ENCODE data around the gene LAIR2. TPM values are rescaled to one million over a fixed set of nuclear protein-coding genes. Genes with fewer than 3 reads are reported as not detected.

The LAIR2 gene
- total RNA-seq, 1 experiment from 2014 or later: not detected

DNA sequence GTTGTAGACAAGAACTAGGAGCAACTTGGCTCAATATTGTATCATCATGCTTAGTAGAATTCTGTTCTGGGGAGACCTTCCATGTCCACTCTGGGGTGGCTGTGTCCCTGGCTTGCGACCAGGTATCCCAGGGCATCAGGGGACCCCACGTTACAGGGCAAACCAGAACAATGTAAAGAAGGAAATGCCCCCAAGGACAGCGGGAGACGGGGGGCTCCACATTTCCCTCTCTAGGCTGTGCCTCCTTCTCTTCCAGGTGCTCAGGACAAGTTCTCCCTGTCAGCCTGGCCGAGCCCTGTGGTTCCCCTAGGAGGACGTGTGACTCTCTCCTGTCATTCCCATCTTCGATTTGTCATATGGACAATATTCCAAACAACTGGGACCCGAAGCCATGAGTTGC is 30.8 kb downstream of the LAIR2 start:
- H3K9me3 Mint-ChIP-seq (ENCODE audit: unreplicated experiment): no peaks in the 10 kb centered on the region

DNA sequence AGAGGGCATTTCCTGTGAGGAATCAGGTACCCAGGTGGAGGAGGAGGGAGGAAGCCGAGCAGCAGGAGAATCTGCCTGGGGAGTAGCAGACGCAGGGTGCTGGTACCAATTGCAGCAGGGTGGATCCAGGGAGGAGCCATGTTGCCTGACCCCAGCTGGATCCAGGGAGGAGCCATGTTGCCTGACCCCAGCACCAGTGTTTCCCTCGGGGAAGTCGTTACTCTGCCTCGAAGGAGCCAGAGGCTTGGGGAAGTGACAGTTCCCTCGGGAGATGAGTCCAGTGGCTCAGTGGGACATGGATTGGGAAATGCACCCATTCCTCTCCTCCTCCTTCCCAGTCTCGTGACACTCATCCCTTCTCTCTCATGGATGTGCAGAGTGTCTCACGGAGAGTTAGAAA is 31.5 kb downstream of the LAIR2 start:
- intact Hi-C loops (cut with micrococcal nuclease; ENCODE audit: unreplicated experiment): no loop called here
- H3K4me1 ChIP-seq: no peaks in the 10 kb centered on the region
- no peak overlapping the region for H3K4me3 ChIP-seq (ENCODE audit: low read depth, low read length)
- Mint-ChIP-seq H3K36me3 (ENCODE audit: insufficient read depth, unreplicated experiment) (no peaks in the 10 kb centered on the region), H3K4me3 (ENCODE audit: unreplicated experiment) (no peak overlapping the region), H3K27me3 (ENCODE audit: insufficient read depth, unreplicated experiment) (peaks cover 47% of the 10 kb centered on the region), H3K27ac (ENCODE audit: unreplicated experiment) (no peak overlapping the region), H3K9me3 (ENCODE audit: unreplicated experiment) (no peaks in the 10 kb centered on the region), H3K4me1 (ENCODE audit: low read depth, unreplicated experiment) (no peaks in the 10 kb centered on the region)
- no peaks in the 10 kb centered on the region for H3K36me3 ChIP-seq (ENCODE audit: control insufficient read depth, insufficient read depth, low read length)
- no peak for DNase-seq
- no peaks in the 10 kb centered on the region for H3K9me3 ChIP-seq
- ChIA-PET POLR2A (no interaction called here), CTCF (no interaction called here)
- TF ChIP-seq CTCF (IDR thresholded peaks at IDR 0.05; ENCODE audit: insufficient read depth in 1 of 2, low read depth in 1 of 2, low read length in 1 of 2, severe bottlenecking in 1 of 2, unreplicated experiment in 1 of 2): no peak
- BruUV-seq (replicated peaks): no TSS peak
- H3K27me3 ChIP-seq (replicated peaks; ENCODE audit: control insufficient read depth, insufficient read depth, low read length): no peaks in the 10 kb centered on the region; the same call in 1 of the 2 replicates

More for the DNA sequence above, 30.8 kb downstream of the LAIR2 start:
- no peaks in the 10 kb centered on the region for H3K4me1 ChIP-seq
- no peak for TF ChIP-seq CTCF (IDR thresholded peaks at IDR 0.05; ENCODE audit: insufficient read depth in 1 of 2, low read depth in 1 of 2, low read length in 1 of 2, severe bottlenecking in 1 of 2, unreplicated experiment in 1 of 2)
- intact Hi-C loops (cut with micrococcal nuclease; ENCODE audit: unreplicated experiment): no loop called here
- H3K36me3 ChIP-seq (ENCODE audit: control insufficient read depth, insufficient read depth, low read length): no peaks in the 10 kb centered on the region
- Mint-ChIP-seq H3K4me3 (ENCODE audit: unreplicated experiment) (no peak overlapping the region), H3K27ac (ENCODE audit: unreplicated experiment) (no peak overlapping the region), H3K4me1 (ENCODE audit: low read depth, unreplicated experiment) (no peaks in the 10 kb centered on the region), H3K36me3 (ENCODE audit: insufficient read depth, unreplicated experiment) (no peaks in the 10 kb centered on the region), H3K27me3 (ENCODE audit: insufficient read depth, unreplicated experiment) (peaks cover 48% of the 10 kb centered on the region)
- H3K4me3 ChIP-seq (ENCODE audit: low read depth, low read length): no peak overlapping the region
- no peaks in the 10 kb centered on the region; the same call in 1 of the 2 replicates for H3K27me3 ChIP-seq (replicated peaks; ENCODE audit: control insufficient read depth, insufficient read depth, low read length)
- no peak for DNase-seq
- CTCF ChIA-PET: no interaction called here
- POLR2A ChIA-PET: no interaction called here
- BruUV-seq (replicated peaks): no TSS peak
- H3K9me3 ChIP-seq: no peaks in the 10 kb centered on the region

DNA sequence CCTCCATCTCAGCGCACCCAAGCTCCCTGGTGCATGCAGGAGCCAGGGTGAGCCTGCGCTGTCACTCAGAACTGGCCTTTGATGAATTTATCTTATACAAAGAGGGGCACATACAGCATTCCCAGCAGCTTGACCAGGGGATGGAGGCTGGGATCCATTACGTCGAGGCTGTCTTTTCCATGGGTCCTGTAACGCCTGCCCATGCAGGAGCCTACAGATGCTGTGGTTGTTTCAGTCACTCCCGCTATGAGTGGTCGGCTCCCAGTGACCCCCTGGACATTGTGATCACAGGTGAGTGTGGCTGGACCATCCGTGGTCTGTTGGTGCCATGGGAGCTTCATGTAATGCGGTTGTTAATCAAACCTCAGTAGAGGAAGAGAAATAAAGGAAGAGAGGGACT is 33.0 kb downstream of the LAIR2 start:
- no peak for TF ChIP-seq CTCF (IDR thresholded peaks at IDR 0.05; ENCODE audit: insufficient read depth in 1 of 2, low read depth in 1 of 2, low read length in 1 of 2, severe bottlenecking in 1 of 2, unreplicated experiment in 1 of 2)
- ChIA-PET POLR2A (no interaction called here), CTCF (no interaction called here)
- intact Hi-C loops (cut with micrococcal nuclease; ENCODE audit: unreplicated experiment): no loop called here
- Histone ChIP-seq H3K9me3 (no peaks in the 10 kb centered on the region), H3K4me1 (no peaks in the 10 kb centered on the region), H3K4me3 (ENCODE audit: low read depth, low read length) (no peak overlapping the region), H3K27me3 (replicated peaks; ENCODE audit: control insufficient read depth, insufficient read depth, low read length) (no peaks in the 10 kb centered on the region; the same call in 1 of the 2 replicates), H3K36me3 (ENCODE audit: control insufficient read depth, insufficient read depth, low read length) (no peaks in the 10 kb centered on the region)
- no peaks in the 10 kb centered on the region for H3K36me3 Mint-ChIP-seq (ENCODE audit: insufficient read depth, unreplicated experiment)
- H3K27ac Mint-ChIP-seq (ENCODE audit: unreplicated experiment): no peak overlapping the region
- H3K27me3 Mint-ChIP-seq (ENCODE audit: insufficient read depth, unreplicated experiment): peaks cover 44% of the 10 kb centered on the region
- BruUV-seq (replicated peaks): no TSS peak
- no peaks in the 10 kb centered on the region for H3K4me1 Mint-ChIP-seq (ENCODE audit: low read depth, unreplicated experiment)
- no peak for DNase-seq
- no peaks in the 10 kb centered on the region for H3K9me3 Mint-ChIP-seq (ENCODE audit: unreplicated experiment)
- H3K4me3 Mint-ChIP-seq (ENCODE audit: unreplicated experiment): no peak overlapping the region
